Muscle of arm (tissue), 14 donors: Measurements from ENCODE around the gene DLG2. TPM values are rescaled to one million over a fixed set of nuclear protein-coding genes. Genes with fewer than 3 reads are reported as not detected.
A peak's percentile ranks its signal among the peaks of the same experiment; 100 is the strongest.
"Not testable (repeated sequence)": the region's sequence is repeated elsewhere in the genome, so short reads cannot be mapped to it uniquely, and the experiment has no call there.

Experiments used
- DNase-seq: peaks from one replicate; pipeline ENCODE4 v3.0.0-alpha.2; 2013
- long read RNA-seq, 11 donors: transcript quantifications; one replicate each; lab custom pipeline, GENCODE V29; 2026
- polyA plus RNA-seq, 12 donors: library from polyadenylated mRNA; unstranded; fragments of 120-200 nt; gene quantifications; one replicate each; pipeline ENCODE4 v1.2.1, GENCODE V29; 2013; ENCODE audit not compliant: insufficient read length in 12 of 12

DLG2 gene
- 10 to 100 TPM in 9 of 12 donors, 1 to 10 TPM in 2, not detected in 1; 8.3 to 18.2 (median 14.0) TPM for polyA plus RNA-seq
- long read RNA-seq, donor 1 = 0 reads
- long read RNA-seq, donor 2, partial matches to known transcripts = 59 of 106 reads
- long read RNA-seq, donor 2, other reads (novel, unspliced or antisense) = 47 of 106 reads
- long read RNA-seq, donor 3, partial matches to known transcripts = 0 of 35 reads
- long read RNA-seq, donor 3, other reads (novel, unspliced or antisense) = 35 of 35 reads
- long read RNA-seq, donor 4 = 0 reads
- long read RNA-seq, donor 5 = 0 reads
- long read RNA-seq, donor 6 = 0 reads
- long read RNA-seq, donor 7 = 0 reads
- long read RNA-seq, donor 8 = 0 reads
- long read RNA-seq, donor 9 = 0 reads
- long read RNA-seq, donor 10, partial matches to known transcripts = 62 of 134 reads
- long read RNA-seq, donor 10, other reads (novel, unspliced or antisense) = 72 of 134 reads
- long read RNA-seq, donor 11, partial matches to known transcripts = 0 of 1 reads
- long read RNA-seq, donor 11, other reads (novel, unspliced or antisense) = 0 of 1 reads

- DNase-seq = peak; percentile 62
These were observed at the start of gene DLG2 for GRCh38 chr11:85627332-85627997. DLG2 (minus strand) TSS chr11:85627344.

- DNase-seq = no peak
These were observed 46.2 kb upstream of the DLG2 start for GRCh38 chr11:85673393-85673792.

GRCh38 chr11:85672105-85672902 is 45.2 kb upstream of the DLG2 start:
- DNase-seq = no peak

GRCh38 chr11:85670949-85671663 is 44.0 kb upstream of the DLG2 start:
- not testable (repeated sequence) for DNase-seq

GRCh38 chr11:85668157-85668556 is 41.0 kb upstream of the DLG2 start:
- DNase-seq = no peak

GRCh38 chr11:85666687-85667086 is 39.5 kb upstream of the DLG2 start:
- no peak for DNase-seq

- DNase-seq = no peak
These were observed 38.6 kb upstream of the DLG2 start for GRCh38 chr11:85665733-85666132.

GRCh38 chr11:85664615-85665481 is 37.7 kb upstream of the DLG2 start, which contains the start of gene CREBZF:
CREBZF (minus strand) TSS chr11:85665129; CDS start chr11:85664875, 254 bp downstream.
- DNase-seq = peak; percentile 97

- peak; percentile 70 for DNase-seq
These were observed 36.8 kb upstream of the DLG2 start for GRCh38 chr11:85663753-85664614.

GRCh38 chr11:85663080-85663752 is 36.1 kb upstream of the DLG2 start:
- DNase-seq = no peak

GRCh38 chr11:85661972-85662664 is 35.0 kb upstream of the DLG2 start:
- no peak for DNase-seq

GRCh38 chr11:85658180-85658579 is 31.0 kb upstream of the DLG2 start:
- no peak for DNase-seq

GRCh38 chr11:85656777-85657176 is 29.6 kb upstream of the DLG2 start:
- no peak for DNase-seq

GRCh38 chr11:85654343-85654742 is 27.2 kb upstream of the DLG2 start:
- DNase-seq = not testable (repeated sequence)

- no peak for DNase-seq
These were observed 25.8 kb upstream of the DLG2 start for GRCh38 chr11:85652786-85653447.

GRCh38 chr11:85651118-85651517 is 24.0 kb upstream of the DLG2 start:
- DNase-seq = no peak

GRCh38 chr11:85647604-85648299 is 20.6 kb upstream of the DLG2 start, which contains the start of gene TMEM126A:
TMEM126A (plus strand) TSS chr11:85647967; CDS start chr11:85650256, 2,289 bp downstream.
- peak; percentile 91 for DNase-seq
